GM19324 (cell line): ENCODE data around the gene RPL18.
A peak's percentile ranks its signal among the peaks of the same experiment; 100 is the strongest.
"Not testable (repeated sequence)": the region's sequence is repeated elsewhere in the genome, so short reads cannot be mapped to it uniquely, and the experiment has no call there.

Experiments
- ATAC-seq: cut with Tn5 transposase; IDR thresholded peaks from one replicate; pipeline ENCODE4 v1.9.1; 2021; ENCODE audit warnings: mild to moderate bottlenecking, moderate library complexity; ENCODE audit not compliant: unreplicated experiment, low FRiP score

RPL18 gene

DNA sequence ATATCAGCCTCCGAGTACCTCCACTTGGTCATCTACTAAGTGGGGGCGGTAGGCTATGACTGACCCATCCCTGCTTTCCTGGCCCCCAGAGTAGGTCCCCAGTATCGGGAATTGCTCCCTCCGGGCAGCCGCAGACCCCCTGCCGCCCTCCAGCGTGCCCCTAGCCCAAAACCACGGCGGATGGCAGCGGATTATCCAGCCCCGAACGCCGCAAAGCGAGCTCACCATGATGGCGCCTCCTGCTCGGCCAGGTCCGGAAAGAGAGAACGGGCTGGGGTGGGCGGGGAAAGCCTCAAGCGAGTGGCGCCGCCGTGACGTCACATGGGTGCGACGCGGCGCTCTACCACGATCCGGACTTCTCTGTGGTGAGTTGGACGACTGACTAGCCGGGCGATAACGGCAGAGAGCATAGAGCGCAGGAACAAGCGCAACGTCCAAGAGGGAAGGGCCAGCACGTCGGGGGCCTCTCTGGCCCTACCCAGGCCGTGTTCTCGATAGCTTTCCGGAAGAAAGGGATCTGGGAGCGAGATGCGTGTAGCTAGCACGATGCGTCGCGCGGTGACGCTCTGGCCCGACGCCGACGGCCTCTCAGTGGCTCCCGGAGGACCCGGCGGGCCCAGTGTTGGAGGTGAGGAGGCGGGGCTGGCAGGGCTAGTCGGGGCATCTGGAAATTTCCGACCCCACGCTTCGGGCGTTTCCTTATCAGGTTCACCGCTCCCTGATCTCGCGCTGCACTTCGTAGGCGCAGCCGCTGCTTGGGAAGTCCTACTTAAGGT, at the start of gene RPL18, which contains the start of gene SPHK2:
TSS of gene RPL18 (minus strand) at position 263 of the 776 bp plus-strand sequence. CDS start at position 228, 35 bp downstream.
TSS of gene SPHK2 (plus strand) at position 591 of the 776 bp plus-strand sequence. CDS start 1,009 bp downstream, outside the sequence.
- peak; percentile 90 for ATAC-seq

DNA sequence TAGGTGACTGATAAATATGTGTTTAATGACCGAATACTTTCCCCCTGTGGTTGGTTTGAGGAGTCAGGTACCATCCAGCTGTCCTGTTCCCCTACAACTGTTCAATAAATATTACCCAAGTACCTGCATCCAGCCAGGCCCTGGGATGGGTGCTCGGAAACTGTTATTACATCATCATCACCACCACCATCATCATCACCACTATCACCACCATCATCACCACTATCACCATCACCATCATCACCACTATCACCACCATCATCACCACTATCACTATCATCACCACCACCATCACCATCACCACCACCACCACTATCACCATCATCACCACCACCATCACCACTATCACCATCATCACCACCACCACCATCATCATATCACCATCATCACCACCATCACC, 49.8 kb upstream of the RPL18 start:
- ATAC-seq, result no peak

DNA sequence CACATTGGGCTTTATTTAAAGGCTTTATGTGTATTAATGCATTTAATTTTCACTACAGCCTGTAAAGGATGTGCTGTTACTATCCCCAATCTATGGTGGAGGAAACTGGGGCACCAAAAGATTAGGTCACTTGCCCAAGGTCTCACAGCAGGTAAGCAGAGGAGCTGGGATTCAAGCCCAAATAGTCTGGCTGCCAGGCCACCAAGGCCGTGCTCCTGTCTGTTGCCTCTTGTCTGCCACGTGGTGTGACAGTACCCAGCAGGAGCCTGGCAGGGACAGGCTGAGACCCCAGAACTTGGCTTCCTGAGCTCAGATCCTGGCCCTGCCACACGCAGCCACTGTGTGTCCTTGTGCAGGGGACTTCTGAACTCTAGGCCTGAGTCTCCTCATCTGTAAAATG, 49.4 kb upstream of the RPL18 start:
- ATAC-seq, result no peak

DNA sequence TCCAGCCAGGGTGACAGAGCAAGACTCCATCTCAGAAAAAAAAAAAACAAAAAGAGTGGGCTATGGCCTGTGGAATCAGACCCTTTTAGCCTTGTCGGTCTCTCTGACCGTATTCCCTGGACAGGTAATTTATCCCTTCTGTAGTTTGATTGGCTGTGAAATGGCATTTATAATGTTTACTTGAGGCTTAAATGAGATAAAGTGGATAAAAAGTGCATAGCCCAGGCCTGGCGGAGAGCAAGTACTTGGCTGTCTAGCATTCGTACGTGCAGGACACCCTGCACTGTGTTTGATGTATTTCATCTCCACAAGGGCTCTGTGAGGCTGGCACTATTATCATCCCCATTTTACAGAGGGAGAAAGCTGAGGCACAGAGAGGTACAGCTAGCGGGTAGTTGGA, 46.8 kb upstream of the RPL18 start:
- no peak for ATAC-seq

DNA sequence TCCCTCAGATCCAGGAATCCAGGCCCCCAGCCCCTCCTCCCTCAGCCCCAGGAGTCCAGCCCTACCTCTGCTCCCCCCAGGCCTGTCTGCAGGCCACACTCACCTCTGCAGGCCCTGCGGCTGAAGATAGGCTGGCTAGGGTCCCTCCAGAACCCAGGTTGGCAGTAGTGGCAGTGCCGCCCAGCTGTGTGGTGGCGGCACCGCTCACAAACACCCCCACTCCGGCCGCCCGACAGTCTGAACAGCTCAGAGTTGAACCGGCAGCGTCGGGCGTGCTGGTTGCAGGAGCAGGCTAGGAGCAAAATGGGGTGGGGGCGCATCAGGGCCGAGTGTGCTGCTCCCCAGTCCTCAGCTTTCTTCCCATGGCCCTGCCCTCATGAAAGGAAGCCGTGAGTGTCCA, 45.5 kb upstream of the RPL18 start:
- no peak for ATAC-seq

DNA sequence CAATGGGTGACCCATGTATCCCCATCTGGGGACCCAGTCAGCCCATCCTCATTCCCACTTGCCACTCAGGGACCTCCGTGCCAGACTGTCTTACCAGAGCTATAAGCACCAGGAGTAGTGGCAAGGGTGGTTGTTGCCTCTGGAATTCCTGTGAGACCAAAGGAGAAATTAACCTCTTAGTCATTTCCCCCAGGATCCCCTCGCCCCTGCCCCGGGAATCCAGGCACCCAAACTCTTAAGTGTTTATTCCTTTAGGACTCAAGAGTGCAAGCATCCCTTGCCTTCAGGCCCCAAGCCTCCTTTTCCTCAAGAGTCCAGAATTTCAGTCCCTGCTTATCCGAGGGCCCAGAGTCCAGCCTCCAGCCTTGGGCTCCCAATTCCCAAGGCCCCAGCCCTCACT, 44.7 kb upstream of the RPL18 start:
- ATAC-seq, result no peak

DNA sequence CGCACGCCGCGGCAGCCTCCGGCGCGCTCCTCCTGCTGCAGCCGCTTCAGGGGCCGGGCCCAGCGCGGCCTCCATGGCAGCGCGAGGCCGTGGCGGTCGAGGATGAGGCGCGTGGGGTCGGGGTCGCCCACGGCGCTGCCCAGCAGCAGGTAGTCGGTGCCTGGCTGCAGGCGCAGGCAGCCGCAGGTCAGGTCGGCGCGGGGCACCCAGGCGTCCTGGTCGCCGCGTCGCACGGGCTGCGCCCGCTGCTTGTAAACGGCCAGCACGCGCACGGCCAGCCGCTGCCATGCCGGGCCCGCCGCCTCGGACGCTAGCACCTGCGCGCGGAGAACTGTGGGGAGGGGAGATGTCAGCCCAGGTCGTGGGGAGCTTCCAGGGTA, 42.7 kb upstream of the RPL18 start:
- ATAC-seq, result no peak

DNA sequence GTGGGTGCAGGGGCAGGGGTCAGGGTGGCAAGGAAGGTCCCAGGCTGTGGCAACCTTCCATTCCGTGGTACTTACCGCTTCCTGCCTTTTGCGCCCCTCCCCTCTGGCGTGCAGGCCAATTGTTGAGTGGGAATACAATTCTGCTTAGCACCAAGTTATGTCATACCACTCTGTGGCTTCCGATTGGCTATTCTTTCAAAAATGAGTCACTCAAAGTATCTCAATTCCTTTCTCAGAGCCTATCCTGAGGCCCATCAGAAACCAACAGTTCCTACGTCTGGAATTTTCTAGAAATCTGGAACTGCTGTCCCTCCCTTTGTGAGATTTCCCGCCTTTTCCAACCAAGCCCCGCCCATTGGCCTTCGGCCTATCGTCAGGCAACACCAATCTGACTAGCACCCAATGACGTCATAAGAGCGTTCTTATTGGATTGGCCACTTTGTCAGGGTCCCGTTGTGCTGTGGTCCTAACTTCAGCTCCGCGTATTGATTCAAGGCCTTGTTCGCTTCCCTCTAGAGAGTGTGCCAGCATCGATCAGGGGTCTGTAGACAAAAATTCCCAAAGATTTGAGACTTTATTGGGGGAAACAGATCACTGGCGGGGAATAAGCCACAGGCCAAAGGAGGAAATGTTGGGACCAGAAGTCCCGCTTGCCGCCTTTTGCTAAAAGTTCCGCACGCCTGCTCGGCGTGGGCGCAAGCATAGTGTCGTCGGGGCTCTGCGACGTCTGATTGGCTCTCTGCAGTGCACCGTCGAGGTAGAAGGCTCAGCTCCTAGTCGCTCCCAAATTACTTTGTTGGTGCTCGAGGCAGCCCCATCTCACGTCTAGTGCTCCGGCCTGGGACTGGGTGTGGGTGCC, 42.1 kb upstream of the RPL18 start:
- peak; percentile 83 for ATAC-seq

DNA sequence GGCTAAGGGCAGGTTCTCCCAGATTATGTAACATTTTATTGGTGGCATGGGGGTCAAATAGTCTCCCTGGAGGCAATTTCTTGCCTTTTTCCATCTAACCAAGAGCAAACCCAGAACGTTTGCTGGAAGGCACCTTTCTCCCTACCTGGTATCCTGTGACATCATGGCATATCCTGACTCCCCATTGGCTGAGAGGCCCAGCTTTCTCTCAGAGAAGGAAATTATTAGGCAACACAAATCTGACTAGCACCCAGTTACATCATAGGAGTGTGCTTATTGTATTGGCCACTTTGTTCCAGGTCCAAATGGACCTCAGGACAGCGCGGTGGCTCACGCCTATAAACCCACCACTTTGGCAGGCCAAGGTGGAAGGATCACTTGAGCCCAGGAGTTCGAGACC, 40.8 kb upstream of the RPL18 start:
- ATAC-seq, result no peak

DNA sequence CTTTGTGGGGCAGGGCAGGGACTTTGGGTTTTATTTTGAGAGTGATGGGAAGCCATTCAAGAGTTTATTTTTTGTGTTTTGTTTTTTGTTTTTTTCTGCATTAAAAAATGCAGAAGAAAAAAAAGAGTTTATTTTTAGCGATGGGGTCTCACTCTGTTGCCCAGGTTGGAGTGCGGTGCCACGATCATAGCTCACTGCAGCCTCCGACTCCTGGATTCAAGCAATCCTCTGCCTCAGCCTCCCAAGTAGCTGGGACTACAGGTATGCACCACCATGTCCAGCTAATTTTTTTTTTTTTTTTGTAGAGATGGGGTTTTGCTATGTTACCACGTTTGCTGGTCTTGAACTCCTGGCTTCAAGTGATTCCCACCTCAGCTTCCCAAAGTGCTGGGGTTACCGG, 39.5 kb upstream of the RPL18 start:
- ATAC-seq, result no peak

DNA sequence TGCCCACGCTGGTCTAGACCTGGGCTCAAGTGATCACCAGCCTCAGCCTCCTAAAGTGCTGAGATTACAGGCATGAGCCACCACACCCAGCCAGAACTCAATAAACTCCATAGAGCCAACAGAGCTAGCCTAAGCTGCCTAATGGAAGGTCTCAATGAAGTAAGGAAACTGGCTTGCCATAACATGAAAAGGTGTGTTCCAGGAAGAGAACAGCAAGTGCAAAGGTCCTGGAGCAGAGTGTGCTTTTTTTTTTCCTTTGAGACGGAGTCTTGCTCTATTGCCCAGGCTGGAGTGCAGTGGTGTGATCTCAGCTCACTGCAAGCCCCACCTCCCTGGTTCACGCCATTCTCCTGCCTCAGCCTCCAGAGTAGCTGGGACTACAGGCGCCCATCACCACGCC, 38.9 kb upstream of the RPL18 start:
- ATAC-seq, result not testable (repeated sequence)

DNA sequence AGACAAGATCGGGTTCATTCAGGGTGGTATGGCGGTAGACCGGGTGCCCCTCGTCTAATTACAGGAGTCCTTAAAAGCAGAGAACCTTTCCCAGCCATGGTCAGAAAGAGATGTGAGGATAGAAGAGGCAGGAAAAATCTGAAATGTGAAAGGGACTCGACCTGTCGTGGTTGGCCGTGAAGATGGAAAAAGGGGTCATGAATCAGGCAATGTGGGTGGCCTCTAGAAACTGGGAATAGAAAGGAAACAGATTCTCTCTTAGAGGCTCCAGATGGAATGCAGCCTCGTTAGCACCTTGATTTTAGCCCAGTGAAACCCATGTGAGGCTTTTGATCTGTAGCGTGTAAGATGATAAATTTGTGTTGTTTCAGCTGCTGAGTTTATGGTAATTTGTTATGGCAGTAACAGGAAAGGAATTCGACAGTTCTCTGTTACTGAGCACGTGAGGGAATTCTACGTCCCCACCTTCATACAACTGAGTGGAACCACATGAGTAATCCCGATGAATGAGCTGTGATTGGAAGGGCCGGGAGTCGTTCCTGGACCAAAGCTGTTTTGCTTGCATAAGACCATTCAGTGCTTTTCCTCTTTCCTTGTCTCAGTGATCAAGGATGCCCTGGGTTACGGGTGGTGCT, 38.0 kb upstream of the RPL18 start:
- ATAC-seq, result no peak

DNA sequence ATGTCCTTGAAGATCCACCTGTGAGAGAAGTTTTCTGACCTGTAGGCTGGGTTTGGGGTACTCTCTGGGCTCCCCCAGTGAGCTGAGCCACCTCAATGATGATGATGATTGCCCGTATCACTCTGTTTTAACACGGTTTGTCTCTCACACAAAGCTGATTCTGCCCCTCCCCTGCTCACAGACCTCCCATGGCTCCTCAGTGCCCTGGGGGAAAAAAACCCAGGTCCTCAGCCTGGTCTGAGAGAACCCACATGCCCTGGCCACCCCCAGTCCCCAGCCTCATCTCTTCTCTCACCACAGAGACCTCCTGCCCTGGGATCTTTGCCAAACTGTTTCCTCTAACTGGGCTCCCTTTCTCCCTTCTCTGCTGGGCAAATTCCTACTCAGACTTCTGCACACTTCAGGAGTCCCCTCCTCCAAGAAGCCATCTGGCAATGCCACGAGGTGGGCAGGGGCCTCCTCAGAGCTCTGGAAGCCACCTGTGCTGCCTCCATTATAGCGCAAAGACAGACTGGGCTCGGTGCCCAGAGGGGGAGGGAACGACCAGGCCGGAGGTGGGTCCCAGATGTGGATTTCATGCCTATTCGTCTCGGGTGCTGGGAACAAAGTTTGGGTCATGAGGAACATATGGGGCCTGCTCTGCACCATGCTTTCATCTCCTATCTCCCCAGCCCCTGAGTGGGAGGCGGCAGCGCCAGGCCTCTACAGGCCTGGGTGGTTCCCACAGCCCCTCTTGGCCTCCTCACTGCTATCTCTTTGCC, 35.5 kb upstream of the RPL18 start:
- ATAC-seq, result no peak

DNA sequence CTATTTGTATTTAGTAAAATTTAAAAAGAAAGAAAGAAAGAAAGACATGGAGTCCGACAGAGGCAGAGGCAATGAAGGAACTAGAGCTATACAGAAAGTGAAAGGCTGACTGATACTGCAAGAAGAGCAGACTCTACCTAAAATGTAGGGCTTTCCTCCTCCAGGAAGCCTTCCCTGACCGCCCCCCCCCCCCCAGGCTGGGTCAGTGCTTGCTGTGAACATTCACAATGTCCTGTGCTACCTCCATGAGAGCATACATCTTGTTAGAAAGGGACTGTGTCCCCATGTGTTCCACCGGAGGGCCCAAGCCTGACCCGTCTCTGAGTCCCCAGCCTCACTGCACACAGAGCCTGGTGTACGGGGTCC, 32.7 kb upstream of the RPL18 start:
- no peak for ATAC-seq

DNA sequence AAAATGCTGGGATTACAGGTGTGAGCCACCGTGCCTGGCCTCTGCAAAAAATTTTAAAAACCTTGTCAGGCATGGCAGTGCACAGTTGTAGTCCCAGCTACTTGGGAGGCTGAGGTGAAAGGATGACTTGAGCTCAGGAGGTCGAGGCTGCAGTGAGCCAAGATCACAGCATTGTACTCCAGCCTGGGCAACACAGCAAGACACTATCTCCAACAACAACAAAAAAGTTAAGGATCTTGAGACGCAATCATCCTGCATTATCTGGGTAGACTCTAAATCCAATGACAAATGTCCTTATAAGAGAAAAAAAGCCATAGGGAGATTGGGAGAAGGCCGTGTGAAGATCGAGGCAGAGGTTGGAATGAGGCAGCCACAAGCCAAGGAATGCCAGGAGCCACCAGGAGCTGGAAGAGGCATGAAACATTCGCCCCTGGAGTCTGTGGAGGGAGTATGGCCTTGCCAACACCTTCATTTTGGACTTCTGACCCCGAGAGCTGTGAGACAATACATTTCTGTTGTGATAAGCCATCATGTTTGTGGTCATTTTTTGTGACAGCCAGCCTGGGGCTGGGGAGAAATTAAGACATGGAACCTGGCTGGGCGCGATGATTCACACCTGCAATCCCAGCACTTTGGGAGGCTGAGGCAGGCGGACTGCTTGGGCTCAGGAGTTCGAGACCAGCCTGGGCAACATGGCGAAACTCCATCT, 32.1 kb upstream of the RPL18 start:
- no peak for ATAC-seq

DNA sequence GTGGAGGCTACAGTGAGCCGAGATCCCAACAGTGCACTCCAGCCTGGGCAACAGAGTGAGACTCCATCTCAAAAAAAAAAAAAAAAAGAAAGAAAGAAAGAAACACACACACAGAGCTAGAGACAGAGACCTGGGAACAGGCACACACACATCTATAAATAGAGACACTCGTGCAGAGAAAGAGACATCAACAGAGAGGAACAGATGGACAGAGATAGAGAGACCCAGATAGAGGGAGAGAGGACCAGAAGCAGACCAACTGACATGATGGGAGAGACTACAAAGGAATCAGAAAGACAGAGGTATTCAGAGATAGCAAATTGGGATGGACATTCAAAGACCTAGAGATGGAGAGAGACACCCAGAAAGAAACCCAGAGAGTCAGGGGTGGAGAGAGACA, 29.2 kb upstream of the RPL18 start:
- no peak for ATAC-seq

DNA sequence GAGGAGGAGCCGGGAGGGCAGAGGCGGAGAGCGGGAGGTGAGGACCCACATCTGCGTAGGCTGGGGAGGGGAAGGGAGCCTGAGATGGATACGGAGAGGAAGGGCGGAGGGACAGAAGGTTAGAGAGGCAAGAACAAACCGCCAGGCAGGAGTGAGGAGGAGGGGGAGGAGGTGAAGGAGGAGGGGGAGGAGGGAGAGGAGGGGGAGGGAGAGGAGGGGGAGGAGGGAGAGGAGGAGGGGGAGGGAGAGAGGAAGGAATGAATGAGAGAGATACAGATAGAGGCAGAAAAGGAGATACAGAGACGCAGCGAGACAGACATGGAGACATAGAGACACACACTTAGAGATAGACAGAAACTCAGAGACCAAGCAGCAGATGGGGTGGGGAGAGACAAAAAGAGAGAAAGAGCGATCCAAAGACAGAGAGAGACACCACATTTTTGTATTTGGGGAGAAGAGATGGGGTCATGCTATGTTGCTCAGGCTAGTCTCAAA, 27.8 kb upstream of the RPL18 start:
- no peak for ATAC-seq

DNA sequence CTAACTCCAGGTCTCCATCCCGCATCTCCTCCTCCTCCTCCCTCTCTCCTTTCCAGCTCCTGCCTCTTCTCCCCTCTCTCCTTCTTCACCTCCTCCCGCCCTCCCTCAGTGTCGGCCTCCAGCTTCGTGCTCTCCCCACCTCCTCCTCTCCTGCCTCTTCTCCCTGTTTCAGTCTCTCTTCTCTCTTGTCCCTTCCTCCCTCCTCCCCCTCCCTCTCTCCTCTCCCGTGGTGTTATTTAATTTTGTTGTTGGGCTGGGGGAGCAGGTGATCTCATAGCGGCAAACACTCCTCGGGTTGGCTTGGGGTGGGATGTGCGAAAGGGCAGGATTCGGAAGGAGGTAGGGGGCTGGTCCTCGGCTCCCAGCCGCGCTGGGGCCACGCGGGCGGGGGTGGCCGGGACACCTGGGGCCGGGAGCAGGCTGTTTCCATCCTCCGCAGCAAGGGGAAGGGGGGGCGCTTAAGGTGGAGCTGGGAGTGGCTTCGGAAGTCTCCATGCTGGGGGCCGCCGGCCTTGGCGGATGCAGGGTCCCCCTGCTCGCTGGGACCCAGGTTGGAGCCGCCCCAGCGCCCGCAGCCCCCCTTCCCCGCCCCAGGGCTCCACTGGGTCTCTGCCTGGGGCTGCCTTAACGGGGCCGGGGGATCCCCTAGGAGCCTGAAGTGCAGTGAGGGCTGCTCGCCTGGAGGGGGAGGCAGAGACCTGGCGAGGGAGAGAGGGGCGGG, 27.2 kb upstream of the RPL18 start, which contains the start of gene CA11:
TSS of gene CA11 (minus strand) at position 187 of the 721 bp plus-strand sequence. CDS start 555 bp downstream, outside the sequence.
- peak; percentile 63 for ATAC-seq

DNA sequence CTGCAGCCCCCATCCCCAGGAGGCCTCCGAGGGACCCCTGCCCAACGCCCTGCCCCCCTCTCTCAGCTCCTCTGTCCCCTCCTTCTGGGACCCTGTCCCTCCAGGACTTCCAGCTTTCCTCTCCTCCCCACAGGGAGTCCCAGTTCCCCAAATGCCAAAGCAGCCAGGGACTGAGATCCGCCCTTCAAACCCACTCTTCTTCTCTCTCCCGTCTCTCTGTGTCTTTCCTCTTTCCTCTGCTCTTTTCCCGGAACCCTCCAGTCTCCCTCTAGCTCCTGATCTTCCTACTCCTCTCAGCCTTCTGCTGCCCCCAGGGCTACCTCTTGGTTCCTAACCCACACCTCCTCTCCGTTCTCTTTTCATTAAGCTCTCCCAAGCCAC, 26.6 kb upstream of the RPL18 start:
- no peak for ATAC-seq
